Body of pancreas (tissue), 4 donors: ENCODE measurements around the gene DOCK4.

Experiments used
- POLR2A ChIP-seq, 3 donors: fragments of 450-650 bp; IDR thresholded peaks; one replicate each; pipeline ENCODE4 v1.6.1; 2016; ENCODE audit warnings: antibody characterized with exemption in 3 of 3, mild to moderate bottlenecking in 2 of 3
- TF ChIP-seq, protein P1 (sequence below), 7 experiments: fragments of 450-650 bp in 4 of 7; fragments of 200-600 bp in 3 of 7; sonication (generic) in 3 of 7; IDR thresholded peaks; one replicate each; pipeline ENCODE4 v1.5.1; 2016 to 2019; ENCODE audit warnings: antibody characterized with exemption in 7 of 7

DNA sequence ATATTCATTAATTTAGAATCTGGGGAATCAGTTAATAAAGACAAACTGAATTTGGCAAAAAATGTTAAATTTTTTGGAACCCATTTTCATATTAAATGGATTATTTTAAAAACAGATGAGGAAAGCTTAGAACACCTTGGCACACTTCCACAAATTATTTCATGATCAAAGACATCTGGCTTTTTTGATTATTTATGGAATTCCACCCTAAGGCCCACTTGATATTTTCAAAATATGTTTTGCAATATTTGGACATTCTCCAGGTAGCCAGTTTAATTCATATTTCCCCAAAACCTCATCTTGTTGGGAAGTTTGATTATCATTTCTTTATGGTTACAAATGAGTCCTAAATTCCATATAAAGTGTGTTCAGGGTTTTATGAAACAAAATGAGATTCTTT, 129.9 kb downstream of the DOCK4 start:
- TF ChIP-seq, protein P1, sequence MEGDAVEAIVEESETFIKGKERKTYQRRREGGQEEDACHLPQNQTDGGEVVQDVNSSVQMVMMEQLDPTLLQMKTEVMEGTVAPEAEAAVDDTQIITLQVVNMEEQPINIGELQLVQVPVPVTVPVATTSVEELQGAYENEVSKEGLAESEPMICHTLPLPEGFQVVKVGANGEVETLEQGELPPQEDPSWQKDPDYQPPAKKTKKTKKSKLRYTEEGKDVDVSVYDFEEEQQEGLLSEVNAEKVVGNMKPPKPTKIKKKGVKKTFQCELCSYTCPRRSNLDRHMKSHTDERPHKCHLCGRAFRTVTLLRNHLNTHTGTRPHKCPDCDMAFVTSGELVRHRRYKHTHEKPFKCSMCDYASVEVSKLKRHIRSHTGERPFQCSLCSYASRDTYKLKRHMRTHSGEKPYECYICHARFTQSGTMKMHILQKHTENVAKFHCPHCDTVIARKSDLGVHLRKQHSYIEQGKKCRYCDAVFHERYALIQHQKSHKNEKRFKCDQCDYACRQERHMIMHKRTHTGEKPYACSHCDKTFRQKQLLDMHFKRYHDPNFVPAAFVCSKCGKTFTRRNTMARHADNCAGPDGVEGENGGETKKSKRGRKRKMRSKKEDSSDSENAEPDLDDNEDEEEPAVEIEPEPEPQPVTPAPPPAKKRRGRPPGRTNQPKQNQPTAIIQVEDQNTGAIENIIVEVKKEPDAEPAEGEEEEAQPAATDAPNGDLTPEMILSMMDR (IDR thresholded peaks at IDR 0.05): no peak
- TF ChIP-seq POLR2A (IDR thresholded peaks at IDR 0.05): no peak
